Umbilical cord (tissue), 2 donors: Measurements from ENCODE around the gene PIK3AP1. TPM values are rescaled to one million over a fixed set of nuclear protein-coding genes. Genes with fewer than 3 reads are reported as not detected.
A peak's percentile ranks its signal among the peaks of the same experiment; 100 is the strongest.
"Not testable (repeated sequence)": the region's sequence is repeated elsewhere in the genome, so short reads cannot be mapped to it uniquely, and the experiment has no call there.

Source experiments
- DNase-seq: peaks from one replicate; pipeline ENCODE4 v3.0.0-alpha.2; 2015; ENCODE audit warnings: low spot score
- total RNA-seq: library from RNA; depleted of rRNA; stranded (reverse); fragments of >200 nt; gene quantifications from one replicate; pipeline ENCODE4 v1.2.3, GENCODE V29; 2014; ENCODE audit warnings: low replicate concordance; ENCODE audit not compliant: insufficient read depth

PIK3AP1 gene
- total RNA-seq, 1 donor from 2014 or later = 18.3 TPM

- no peak for DNase-seq
Measured at GRCh38 chr10:96696845-96697425, 23.4 kb downstream of the PIK3AP1 start.

GRCh38 chr10:96695975-96696634 lies 24.2 kb downstream of the PIK3AP1 start:
- DNase-seq = no peak

GRCh38 chr10:96695366-96695765 lies 24.9 kb downstream of the PIK3AP1 start:
- no peak for DNase-seq

- no peak for DNase-seq
Measured at GRCh38 chr10:96693431-96693830, 26.9 kb downstream of the PIK3AP1 start.

GRCh38 chr10:96692427-96692826 lies 27.9 kb downstream of the PIK3AP1 start:
- no peak for DNase-seq

GRCh38 chr10:96691761-96692160 lies 28.6 kb downstream of the PIK3AP1 start:
- DNase-seq = no peak

- DNase-seq = no peak
Measured at GRCh38 chr10:96690755-96691730, 29.3 kb downstream of the PIK3AP1 start.

GRCh38 chr10:96688789-96689188 lies 31.5 kb downstream of the PIK3AP1 start:
- DNase-seq = no peak

GRCh38 chr10:96687317-96688012 lies 32.8 kb downstream of the PIK3AP1 start:
- no peak for DNase-seq

GRCh38 chr10:96686514-96686913 lies 33.8 kb downstream of the PIK3AP1 start:
- no peak for DNase-seq

GRCh38 chr10:96685306-96685705 lies 35.0 kb downstream of the PIK3AP1 start:
- no peak for DNase-seq

GRCh38 chr10:96684826-96685225 lies 35.5 kb downstream of the PIK3AP1 start:
- DNase-seq = no peak

- DNase-seq = no peak
Measured at GRCh38 chr10:96683710-96684109, 36.6 kb downstream of the PIK3AP1 start.

- no peak for DNase-seq
Measured at GRCh38 chr10:96683065-96683464, 37.2 kb downstream of the PIK3AP1 start.

GRCh38 chr10:96681524-96681923 lies 38.8 kb downstream of the PIK3AP1 start:
- DNase-seq = no peak

- not testable (repeated sequence) for DNase-seq
Measured at GRCh38 chr10:96680463-96680862, 39.9 kb downstream of the PIK3AP1 start.

- no peak for DNase-seq
Measured at GRCh38 chr10:96678725-96679124, 41.6 kb downstream of the PIK3AP1 start.

GRCh38 chr10:96676272-96677112 lies 43.8 kb downstream of the PIK3AP1 start:
- DNase-seq = no peak

- no peak for DNase-seq
Measured at GRCh38 chr10:96675846-96676245, 44.5 kb downstream of the PIK3AP1 start.

- peak; percentile 43 for DNase-seq
Measured at GRCh38 chr10:96673318-96674099, 46.8 kb downstream of the PIK3AP1 start.
